Skeletal muscle satellite cell (primary cell): Measurements from ENCODE around the gene ZNF718.
"Not testable (repeated sequence)": the region's sequence is repeated elsewhere in the genome, so short reads cannot be mapped to it uniquely, and the experiment has no call there.

Experiments used
- H3K27me3 ChIP-seq: 2 replicates; pipeline ENCODE4 v1.7.0; 2013; ENCODE audit warnings: low read length; ENCODE audit not compliant: control insufficient read depth, insufficient read depth
- H3K36me3 ChIP-seq: 2 replicates; pipeline ENCODE4 v1.7.0; 2013; ENCODE audit warnings: mild to moderate bottlenecking, control low read depth, low read length; ENCODE audit not compliant: insufficient read depth
- H3K4me1 ChIP-seq: 2 replicates; pipeline ENCODE4 v1.7.0; 2013; ENCODE audit warnings: low read length; ENCODE audit not compliant: control insufficient read depth, insufficient read depth
- H3K4me2 ChIP-seq: 2 replicates; pipeline ENCODE4 v1.7.0; 2013; ENCODE audit warnings: mild to moderate bottlenecking, low read length
- H3K4me3 ChIP-seq: 2 replicates; pipeline ENCODE4 v1.7.0; 2013; ENCODE audit warnings: low read length
- H3K9ac ChIP-seq: 2 replicates; pipeline ENCODE4 v1.7.0; 2013; ENCODE audit warnings: mild to moderate bottlenecking, low read depth, low read length, moderate library complexity
- H3K9me3 ChIP-seq: replicated peaks from 2 replicates; pipeline ENCODE4 v1.7.0; 2013; ENCODE audit warnings: mild to moderate bottlenecking, control low read depth, low read length

ZNF718 gene

GRCh38 chr4:169640-170039 is 45.3 kb downstream of the ZNF718 start:
- H3K4me1 ChIP-seq, H3K4me3 ChIP-seq, H3K9ac ChIP-seq, H3K27me3 ChIP-seq, H3K36me3 ChIP-seq, H3K4me2 ChIP-seq: not testable (repeated sequence)
- peaks cover 23% of the 10 kb centered on the region for H3K9me3 ChIP-seq

- not testable (repeated sequence) for H3K9ac ChIP-seq, H3K4me3 ChIP-seq, H3K27me3 ChIP-seq, H3K4me1 ChIP-seq, H3K4me2 ChIP-seq, H3K36me3 ChIP-seq
- peaks cover 21% of the 10 kb centered on the region for H3K9me3 ChIP-seq
These were observed 47.0 kb downstream of the ZNF718 start for GRCh38 chr4:171318-171717.

- H3K4me2 ChIP-seq = no peak overlapping the region
- no peak overlapping the region for H3K4me3 ChIP-seq
- no peak overlapping the region for H3K9ac ChIP-seq
- no peaks in the 10 kb centered on the region for H3K27me3 ChIP-seq
- peaks cover 21% of the 10 kb centered on the region for H3K9me3 ChIP-seq
- H3K4me1 ChIP-seq = no peaks in the 10 kb centered on the region
- H3K36me3 ChIP-seq = no peaks in the 10 kb centered on the region
These were observed 49.5 kb downstream of the ZNF718 start for GRCh38 chr4:173666-174314.

- Histone ChIP-seq H3K9me3 (peaks cover 21% of the 10 kb centered on the region), H3K4me3 (no peak overlapping the region), H3K9ac (no peak overlapping the region), H3K27me3 (no peaks in the 10 kb centered on the region), H3K4me2 (no peak overlapping the region), H3K4me1 (no peaks in the 10 kb centered on the region), H3K36me3 (no peaks in the 10 kb centered on the region)
These were observed 51.7 kb downstream of the ZNF718 start for GRCh38 chr4:175986-176385.

GRCh38 chr4:176995-177394 is 52.7 kb downstream of the ZNF718 start:
- H3K4me2 ChIP-seq = no peak overlapping the region
- no peak overlapping the region for H3K4me3 ChIP-seq
- H3K36me3 ChIP-seq = no peaks in the 10 kb centered on the region
- H3K9me3 ChIP-seq = peaks cover 16% of the 10 kb centered on the region
- no peak overlapping the region for H3K9ac ChIP-seq
- no peaks in the 10 kb centered on the region for H3K27me3 ChIP-seq
- H3K4me1 ChIP-seq = no peaks in the 10 kb centered on the region

- not testable (repeated sequence) for H3K36me3 ChIP-seq, H3K27me3 ChIP-seq, H3K9me3 ChIP-seq, H3K4me2 ChIP-seq, H3K9ac ChIP-seq, H3K4me3 ChIP-seq, H3K4me1 ChIP-seq
These were observed 57.9 kb downstream of the ZNF718 start for GRCh38 chr4:182225-182624.

GRCh38 chr4:188091-188490 is 63.8 kb downstream of the ZNF718 start:
- no peak overlapping the region for H3K4me3 ChIP-seq
- H3K9me3 ChIP-seq = peaks cover 4% of the 10 kb centered on the region
- H3K9ac ChIP-seq = no peak overlapping the region
- no peaks in the 10 kb centered on the region for H3K27me3 ChIP-seq
- no peak overlapping the region for H3K4me2 ChIP-seq
- no peaks in the 10 kb centered on the region for H3K4me1 ChIP-seq
- no peaks in the 10 kb centered on the region for H3K36me3 ChIP-seq

- not testable (repeated sequence) for H3K27me3 ChIP-seq, H3K4me2 ChIP-seq, H3K9ac ChIP-seq, H3K4me3 ChIP-seq, H3K36me3 ChIP-seq, H3K4me1 ChIP-seq, H3K9me3 ChIP-seq
These were observed 70.9 kb downstream of the ZNF718 start for GRCh38 chr4:195159-195558.

GRCh38 chr4:200936-201335 is 76.6 kb downstream of the ZNF718 start:
- peaks cover 1% of the 10 kb centered on the region for H3K9me3 ChIP-seq
- no peaks in the 10 kb centered on the region for H3K36me3 ChIP-seq
- H3K4me1 ChIP-seq = no peaks in the 10 kb centered on the region
- H3K4me2 ChIP-seq = no peak overlapping the region
- no peak overlapping the region for H3K9ac ChIP-seq
- no peaks in the 10 kb centered on the region for H3K27me3 ChIP-seq
- no peak overlapping the region for H3K4me3 ChIP-seq

- H3K36me3 ChIP-seq, H3K4me3 ChIP-seq, H3K9ac ChIP-seq, H3K27me3 ChIP-seq, H3K4me1 ChIP-seq, H3K4me2 ChIP-seq, H3K9me3 ChIP-seq: not testable (repeated sequence)
These were observed 78.5 kb downstream of the ZNF718 start for GRCh38 chr4:202822-203221.

- Histone ChIP-seq H3K4me2 (no peak overlapping the region), H3K4me1 (no peaks in the 10 kb centered on the region), H3K27me3 (no peaks in the 10 kb centered on the region), H3K9me3 (peaks cover 8% of the 10 kb centered on the region), H3K36me3 (no peaks in the 10 kb centered on the region), H3K9ac (no peak overlapping the region), H3K4me3 (no peak overlapping the region)
These were observed 80.9 kb downstream of the ZNF718 start for GRCh38 chr4:205097-205756.

GRCh38 chr4:206054-206453 is 81.8 kb downstream of the ZNF718 start:
- Histone ChIP-seq H3K27me3 (no peaks in the 10 kb centered on the region), H3K4me3 (no peak overlapping the region), H3K9ac (no peak overlapping the region)

More at GRCh38 chr4:206054-206453, 81.8 kb downstream of the ZNF718 start:
- Histone ChIP-seq H3K4me1 (no peaks in the 10 kb centered on the region), H3K4me2 (no peak overlapping the region), H3K9me3 (peaks cover 8% of the 10 kb centered on the region), H3K36me3 (no peaks in the 10 kb centered on the region)
